Common myeloid progenitor, CD34-positive (primary cell): ENCODE results near the gene PET100.

Source experiments
- CTCF ChIA-PET: fragments of 350-600 bp; sonication (Branson Sonifier 250); formaldehyde crosslinking; loops from one replicate; lab custom pipeline; 2021; ENCODE audit warnings: antibody characterized with exemption; lab: Charles Lee
- POLR2A ChIA-PET: fragments of 350-600 bp; sonication (Branson Sonifier 250); formaldehyde crosslinking; loops from one replicate; lab custom pipeline; 2021; ENCODE audit warnings: antibody characterized with exemption; lab: Charles Lee
- DNase-seq, 3 donors: peaks; one replicate each; pipeline versions ENCODE4 v3.0.0 to v3.0.0-alpha.2; 2013
- H3K27ac ChIP-seq, 2 experiments: 1 replicate in 1 of 2; 2 replicates in 1 of 2; pipeline ENCODE4 v1.7.0; 2013; ENCODE audit warnings: inconsistent platforms in 2 of 2, low read length in 2 of 2, mild to moderate bottlenecking in 2 of 2, low read depth in 1 of 2, moderate library complexity in 1 of 2; ENCODE audit not compliant: severe bottlenecking in 2 of 2, insufficient read depth in 1 of 2, poor library complexity in 1 of 2
- H3K27me3 ChIP-seq, 5 experiments: replicated peaks in 2 of 5; 1 replicate in 3 of 5; 2 replicates in 2 of 5; pipeline versions ENCODE4 v1.6.1 to v1.7.0; 2013; ENCODE audit warnings: low read length in 4 of 5, mild to moderate bottlenecking in 2 of 5, moderate library complexity in 2 of 5, inconsistent platforms in 1 of 5; ENCODE audit not compliant: insufficient read depth in 5 of 5, control insufficient read depth in 4 of 5
- H3K36me3 ChIP-seq, 4 experiments: 1 replicate in 2 of 4; 2 replicates in 2 of 4; pipeline versions ENCODE4 v1.6.1 to v1.7.0; 2013; ENCODE audit warnings: low read length in 3 of 4, control low read depth in 1 of 4, mild to moderate bottlenecking in 1 of 4; ENCODE audit not compliant: control insufficient read depth in 4 of 4, insufficient read depth in 4 of 4
- H3K4me1 ChIP-seq, 4 experiments: 1 replicate in 3 of 4; 2 replicates in 1 of 4; pipeline versions ENCODE4 v1.6.1 to v1.7.1; 2013; ENCODE audit warnings: low read length in 3 of 4, mild to moderate bottlenecking in 3 of 4, control low read depth in 1 of 4, inconsistent platforms in 1 of 4, moderate library complexity in 1 of 4; ENCODE audit not compliant: control insufficient read depth in 4 of 4, insufficient read depth in 4 of 4; ENCODE audit errors: control extremely low read depth in 1 of 4
- H3K4me3 ChIP-seq, 7 experiments: 1 replicate in 4 of 7; 2 replicates in 3 of 7; pipeline versions ENCODE4 v1.5.1 to v1.7.0; 2013; ENCODE audit warnings: mild to moderate bottlenecking in 7 of 7, low read length in 6 of 7, moderate library complexity in 6 of 7, inconsistent platforms in 2 of 7, low read depth in 2 of 7, control low read depth in 1 of 7; ENCODE audit not compliant: insufficient read depth in 4 of 7, control insufficient read depth in 1 of 7; ENCODE audit errors: extremely low read depth in 1 of 7
- H3K9me3 ChIP-seq, 5 experiments: 1 replicate in 4 of 5; 2 replicates in 1 of 5; pipeline versions ENCODE4 v1.6.1 to v1.7.1; 2013; ENCODE audit warnings: low read length in 4 of 5, mild to moderate bottlenecking in 2 of 5, inconsistent platforms in 1 of 5, low read depth in 1 of 5, moderate library complexity in 1 of 5; ENCODE audit not compliant: control insufficient read depth in 4 of 5, insufficient read depth in 2 of 5; ENCODE audit errors: control extremely low read depth in 1 of 5
- WGBS: methylation state at CpG from one replicate; pipeline ENCODE4 v1.1.5; 2013; ENCODE audit not compliant: insufficient coverage; 5-methylcytosine and 5-hydroxymethylcytosine counted together

The PET100 gene

DNA sequence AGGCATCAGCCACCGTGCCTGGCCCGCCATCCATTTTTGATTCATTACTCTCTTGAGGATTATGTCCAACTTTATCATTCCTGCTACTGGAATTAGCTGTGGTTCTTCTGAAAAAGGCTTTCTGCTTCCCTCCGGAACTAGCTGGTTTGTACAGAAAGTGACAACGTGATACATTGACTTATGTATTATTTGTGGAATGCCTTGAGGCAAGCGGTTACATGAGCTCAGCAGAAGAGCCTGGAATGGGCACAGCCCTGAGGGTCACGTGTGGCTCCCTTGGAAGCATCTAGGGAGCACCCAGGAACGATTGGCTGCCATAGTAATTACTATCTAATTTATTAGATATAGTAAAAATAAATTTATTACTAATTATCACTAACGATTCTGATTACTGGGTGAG lies 24.8 kb downstream of the PET100 start:
- no peak overlapping the region for H3K27ac ChIP-seq
- DNase-seq: no peak
- ChIA-PET CTCF (interaction anchor here (1.1 to 1.5 kb wide), 5 partner anchors 10 to 146 kb away, joined by 3 to 8 read pairs (median 4); partner anchors contain the start of gene RETN), POLR2A (no interaction called here)
- H3K36me3 ChIP-seq: no peaks in the 10 kb centered on the region
- no peak overlapping the region for H3K4me3 ChIP-seq
- WGBS: 100% methylated on average over 4 of the region's 8 CpGs
- peaks cover 4 to 37% (median 14%) of the 10 kb centered on the region in 4 experiments for H3K4me1 ChIP-seq
- no peaks in the 10 kb centered on the region for H3K9me3 ChIP-seq
- peaks cover 0 to 4% (median 0%) of the 10 kb centered on the region in 5 experiments for H3K27me3 ChIP-seq

DNA sequence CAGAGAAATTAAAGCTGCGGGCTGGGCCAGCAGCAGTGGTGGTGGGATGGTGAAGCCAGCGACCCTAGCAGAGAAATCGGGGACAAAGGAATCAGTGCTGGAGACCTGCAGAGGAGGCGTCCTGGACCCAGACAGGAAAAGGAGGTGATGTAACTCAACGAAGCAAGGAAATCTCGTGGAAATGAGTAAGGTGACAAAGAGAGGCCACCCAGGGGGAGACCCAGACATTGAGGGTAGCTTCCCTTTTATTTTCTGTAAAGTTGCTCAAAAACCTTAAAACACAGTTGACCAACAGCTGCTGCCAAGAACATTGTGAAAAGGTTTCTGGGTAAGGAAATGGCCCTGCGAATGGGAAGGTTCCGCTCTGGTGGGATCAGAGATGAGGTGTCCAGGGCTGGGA lies 26.0 kb downstream of the PET100 start:
- CTCF ChIA-PET: interaction anchor here (0.7 to 3.0 kb wide), 3 partner anchors 15 to 112 kb away, joined by 4 to 13 read pairs (median 6); partner anchors contain the start of gene TRAPPC5
- H3K9me3 ChIP-seq: no peaks in the 10 kb centered on the region
- no peaks in the 10 kb centered on the region for H3K36me3 ChIP-seq
- peaks cover 4 to 37% (median 14%) of the 10 kb centered on the region in 4 experiments for H3K4me1 ChIP-seq
- WGBS: 63% methylated on average over 8 of the region's 8 CpGs
- H3K27me3 ChIP-seq: peaks cover 0 to 4% (median 0%) of the 10 kb centered on the region in 5 experiments
- POLR2A ChIA-PET: interaction anchor here (1.3 kb wide), 1 partner anchor 18 kb away, joined by 3 read pairs; the partner anchor contains the start of gene STXBP2
- H3K27ac ChIP-seq: no peak overlapping the region
- DNase-seq: peak in 2 of 3 donors; percentile 14 to 35
- H3K4me3 ChIP-seq: no peak overlapping the region

DNA sequence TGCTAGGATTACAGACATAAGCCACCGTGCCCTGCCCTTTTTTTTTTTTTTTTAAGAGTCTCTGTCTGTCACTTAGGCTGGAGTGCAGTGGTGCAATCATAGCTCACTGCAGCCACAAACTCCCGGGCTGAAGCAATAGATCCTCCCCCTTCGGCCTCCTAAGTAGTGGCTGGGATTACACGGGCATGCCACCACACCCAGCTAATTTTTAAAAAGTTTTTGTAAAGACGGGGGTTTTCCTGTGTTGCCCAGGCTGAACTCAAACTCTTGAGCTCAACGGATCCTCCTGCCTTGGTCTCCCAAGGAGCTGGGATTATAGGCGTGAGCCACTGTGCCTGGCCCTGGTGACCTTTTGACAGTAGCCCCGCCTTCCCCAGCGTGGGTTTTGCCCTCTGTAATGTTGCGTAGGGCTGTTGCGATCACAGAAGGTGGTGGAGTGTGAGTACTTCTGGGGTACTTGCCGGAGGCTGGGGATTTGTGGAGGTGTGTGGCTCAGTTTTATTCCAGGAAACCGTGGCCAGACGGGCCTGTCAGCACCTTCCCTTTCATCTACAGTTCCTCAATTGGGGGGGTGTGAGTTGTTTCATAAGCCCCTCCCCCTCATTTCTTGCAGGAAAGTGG lies 27.6 kb downstream of the PET100 start:
- Histone ChIP-seq H3K27ac (peak overlapping the region in 1 of 2 experiments; percentile 36), H3K4me1 (peaks cover 4 to 35% (median 13%) of the 10 kb centered on the region in 4 experiments), H3K4me3 (no peak overlapping the region), H3K27me3 (peaks cover 0 to 3% (median 0%) of the 10 kb centered on the region in 5 experiments), H3K36me3 (no peaks in the 10 kb centered on the region), H3K9me3 (no peaks in the 10 kb centered on the region)
- CTCF ChIA-PET: interaction anchor here (0.6 to 3.0 kb wide), 7 partner anchors 19 to 1964 kb away, joined by 3 to 13 read pairs (median 4); partner anchors contain the start of gene TRAPPC5
- DNase-seq: peak in 2 of 3 donors; percentile 72 to 81
- 38% methylated on average over 3 of the region's 14 CpGs for WGBS
- POLR2A ChIA-PET: interaction anchor here (0.6 kb wide), 1 partner anchor 246 kb away, joined by 3 read pairs; the partner anchor contains the start of gene MAP2K7

DNA sequence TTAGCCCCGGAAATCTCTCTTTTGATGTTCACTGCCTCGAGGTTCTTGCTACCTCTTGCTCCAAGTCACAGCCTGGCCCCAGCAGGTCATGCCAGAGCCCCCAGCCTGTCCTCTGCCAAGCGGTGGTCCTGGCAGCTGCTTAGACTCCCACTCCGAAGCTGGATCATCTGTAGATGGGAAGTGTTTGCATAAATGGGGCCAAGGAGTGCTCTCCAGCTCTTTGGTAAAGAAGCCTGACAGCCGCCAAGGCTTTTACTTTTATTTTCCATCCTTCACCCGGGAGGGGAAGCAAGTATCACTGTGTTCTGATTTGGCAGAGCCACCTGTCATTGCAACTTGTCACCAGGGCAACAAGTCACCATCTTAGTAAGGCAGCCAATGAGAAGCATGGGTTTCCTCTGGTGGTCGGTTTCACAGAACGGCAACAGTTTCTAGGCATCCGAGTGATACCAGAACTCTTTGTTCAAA lies 28.7 kb downstream of the PET100 start:
- POLR2A ChIA-PET: interaction anchor here (0.6 kb wide), 1 partner anchor 118 kb away, joined by 6 read pairs; no protein-coding TSS in a partner anchor
- Histone ChIP-seq H3K4me1 (peaks cover 4 to 29% (median 12%) of the 10 kb centered on the region in 4 experiments), H3K27ac (no peak overlapping the region), H3K9me3 (no peaks in the 10 kb centered on the region), H3K36me3 (no peaks in the 10 kb centered on the region), H3K4me3 (peak overlapping the region in 2 of 7 experiments; percentile 11 to 45), H3K27me3 (peaks cover 0 to 3% (median 0%) of the 10 kb centered on the region in 5 experiments)
- DNase-seq: peak in 2 of 3 donors; percentile 78 to 89
- 50% methylated on average over 8 of the region's 9 CpGs for WGBS
- CTCF ChIA-PET: interaction anchor here (1.2 kb wide), 1 partner anchor 20 kb away, joined by 3 read pairs; no protein-coding TSS in a partner anchor

DNA sequence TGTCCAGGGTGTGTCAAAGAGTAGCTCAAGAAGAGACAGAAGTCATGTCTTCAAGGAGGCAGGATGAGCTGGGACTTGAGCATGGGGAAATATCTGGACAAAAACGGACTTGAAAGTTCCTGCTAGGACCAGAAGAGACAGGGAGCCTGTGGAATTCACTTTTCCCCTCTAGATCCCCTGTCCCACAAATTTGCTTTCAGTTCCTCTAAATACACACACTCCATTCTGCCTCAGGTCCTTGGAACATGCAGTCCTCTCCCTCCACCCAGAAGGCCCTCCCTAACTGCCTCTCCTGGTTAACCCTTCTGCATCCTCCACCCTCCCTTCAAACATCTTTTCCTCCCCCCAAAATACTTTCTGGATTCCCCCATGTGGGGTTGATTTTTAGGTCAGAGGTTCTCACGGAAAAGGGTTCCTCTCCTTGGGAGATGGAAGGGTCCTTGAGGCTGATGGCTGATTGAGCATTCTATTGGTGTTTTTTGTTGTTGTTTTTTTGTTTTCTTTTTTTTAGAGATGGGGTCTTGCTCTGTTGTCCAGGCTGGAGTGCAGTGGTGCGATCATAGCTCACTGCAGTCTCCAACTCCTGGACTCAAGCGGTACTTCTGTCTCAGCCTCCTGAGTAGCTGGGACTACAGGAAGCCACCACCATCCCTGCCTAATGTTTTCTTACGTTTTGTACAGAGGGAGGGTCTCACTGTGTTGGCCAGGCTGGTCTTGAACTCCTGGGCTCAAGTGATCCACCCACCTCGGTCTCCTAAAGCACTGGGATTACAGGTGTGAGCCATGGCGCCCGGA lies 32.3 kb downstream of the PET100 start:
- no peak overlapping the region for H3K4me3 ChIP-seq
- no peaks in the 10 kb centered on the region for H3K36me3 ChIP-seq
- H3K4me1 ChIP-seq: peaks cover 4 to 12% (median 10%) of the 10 kb centered on the region in 4 experiments
- 84% methylated on average over 4 of the region's 8 CpGs for WGBS
- POLR2A ChIA-PET: no interaction called here
- CTCF ChIA-PET: interaction anchor here (1.1 to 1.3 kb wide), 3 partner anchors 19 to 138 kb away, joined by 3 to 6 read pairs (median 3); partner anchors contain the start of gene TRAPPC5
- DNase-seq: no peak
- peaks cover 0 to 3% (median 0%) of the 10 kb centered on the region in 5 experiments for H3K27me3 ChIP-seq
- no peaks in the 10 kb centered on the region for H3K9me3 ChIP-seq
- H3K27ac ChIP-seq: no peak overlapping the region

DNA sequence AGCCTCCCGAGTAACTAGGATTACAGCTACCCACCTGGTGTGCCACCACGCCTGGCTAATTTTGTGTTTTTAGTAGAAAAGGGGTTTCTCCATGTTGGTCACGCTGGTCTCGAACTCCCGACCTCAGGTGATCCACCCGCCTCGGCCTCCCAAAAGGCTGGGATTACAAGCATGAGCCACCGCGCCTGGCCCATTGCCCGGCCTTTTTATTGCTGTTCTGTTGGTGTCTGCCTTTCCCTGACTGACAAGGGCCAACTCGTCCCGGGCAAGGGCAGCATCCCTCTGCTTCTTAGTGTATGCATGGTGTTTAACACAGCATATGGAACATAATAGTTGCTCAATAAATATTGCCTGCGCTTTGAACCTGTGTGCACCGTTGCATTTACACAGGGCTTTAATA lies 33.1 kb downstream of the PET100 start:
- Histone ChIP-seq H3K36me3 (no peaks in the 10 kb centered on the region), H3K4me1 (peaks cover 4 to 5% (median 5%) of the 10 kb centered on the region in 4 experiments), H3K27ac (no peak overlapping the region), H3K27me3 (peaks cover 0 to 3% (median 0%) of the 10 kb centered on the region in 5 experiments), H3K9me3 (no peaks in the 10 kb centered on the region), H3K4me3 (no peak overlapping the region)
- 86% methylated on average over 5 of the region's 14 CpGs for WGBS
- ChIA-PET POLR2A (no interaction called here), CTCF (interaction anchor here (0.6 kb wide), 1 partner anchor 38 kb away, joined by 3 read pairs; no protein-coding TSS in a partner anchor)
- no peak for DNase-seq
